Endothelial cell of umbilical vein (primary cell): ENCODE data around the gene PKP4. TPM values are rescaled to one million over a fixed set of nuclear protein-coding genes. Genes with fewer than 3 reads are reported as not detected.

Source experiments
- BruUV-seq: library from RNA; stranded (reverse); fragments of 400-500 nt; replicated peaks from 2 replicates; lab custom pipeline; 2021; lab: Mats Ljungman, UMichigan
- CTCF ChIA-PET: fragments of 300-600, 350-600 bp; sonication (Branson Sonifier 250); formaldehyde crosslinking; loops from one replicate; lab custom pipeline; 2021; ENCODE audit warnings: antibody characterized with exemption, inconsistent platforms; lab: Charles Lee
- POLR2A ChIA-PET: fragments of 300-600, 350-600 bp; sonication (Branson Sonifier 250); formaldehyde crosslinking; loops from one replicate; lab custom pipeline; 2021; ENCODE audit warnings: antibody characterized with exemption, inconsistent platforms; lab: Charles Lee
- DNase-seq: peaks from one replicate; pipeline ENCODE4 v3.0.0-alpha.2; 2011; ENCODE audit warnings: low read depth, low spot score
- FAIRE-seq: peaks from 2 replicates; lab custom pipeline; 2011; peaks lifted over from hg19 to GRCh38; lab: Jason Lieb, UNC
- H2AFZ ChIP-seq: 2 replicates; pipeline ENCODE4 v1.6.0; 2012; ENCODE audit warnings: low read depth, low read length, control low read depth, inconsistent platforms
- H3K27ac ChIP-seq: 2 replicates; pipeline ENCODE4 v1.5.1; 2011; ENCODE audit warnings: low read depth, mild to moderate bottlenecking, control low read depth, low read length, moderate library complexity; ENCODE audit not compliant: insufficient read depth
- H3K27me3 ChIP-seq, 2 experiments: 2 replicates each; pipeline versions ENCODE4 v1.6.0 to v1.6.1; 2011; ENCODE audit warnings: low read length in 2 of 2, mixed read lengths in 1 of 2; ENCODE audit not compliant: control insufficient read depth in 2 of 2, insufficient read depth in 2 of 2
- H3K36me3 ChIP-seq, 2 experiments: 2 replicates in 1 of 2; 3 replicates in 1 of 2; pipeline ENCODE4 v1.5.1; 2011; ENCODE audit warnings: low read length in 2 of 2, mild to moderate bottlenecking in 1 of 2, moderate library complexity in 1 of 2; ENCODE audit not compliant: control insufficient read depth in 2 of 2, insufficient read depth in 2 of 2; ENCODE audit errors: extremely low read depth in 1 of 2
- H3K4me1 ChIP-seq: 3 replicates; pipeline ENCODE4 v1.5.1; 2011; ENCODE audit warnings: mild to moderate bottlenecking, low read length; ENCODE audit not compliant: control insufficient read depth, insufficient read depth; ENCODE audit errors: extremely low read depth
- H3K4me2 ChIP-seq: 2 replicates; pipeline ENCODE4 v1.6.1; 2011; ENCODE audit warnings: low read length, control low read depth, mixed read lengths; ENCODE audit not compliant: insufficient read depth
- H3K4me3 ChIP-seq, 3 experiments: fragments of 200-600 bp in 1 of 3; sonication (generic), shearing (Covaris generic) in 1 of 3; replicated peaks in 1 of 3; 2 replicates each; pipeline ENCODE4 v1.5.1; 2011 to 2016; ENCODE audit warnings: control low read depth in 3 of 3, low read length in 3 of 3, mild to moderate bottlenecking in 2 of 3, inconsistent platforms in 1 of 3, low read depth in 1 of 3, moderate library complexity in 1 of 3; ENCODE audit not compliant: insufficient read depth in 1 of 3
- H3K79me2 ChIP-seq: 2 replicates; pipeline ENCODE4 v1.6.0; 2012; ENCODE audit warnings: low read length, inconsistent platforms; ENCODE audit not compliant: control insufficient read depth, insufficient read depth
- H3K9ac ChIP-seq: replicated peaks from 2 replicates; pipeline ENCODE3; 2011; ENCODE audit warnings: low read length, control low read depth; ENCODE audit not compliant: insufficient read depth; ENCODE audit errors: extremely low read depth
- H3K9me1 ChIP-seq: replicated peaks from 3 replicates; pipeline ENCODE4 v1.6.0; 2011; ENCODE audit warnings: mild to moderate bottlenecking, low read length; ENCODE audit not compliant: control insufficient read depth, insufficient read depth; ENCODE audit errors: extremely low read depth
- H3K9me3 ChIP-seq: replicated peaks from 2 replicates; pipeline ENCODE4 v1.5.1; 2012; ENCODE audit warnings: low read length, inconsistent platforms; ENCODE audit not compliant: control insufficient read depth, insufficient read depth
- H4K20me1 ChIP-seq: replicated peaks from 2 replicates; pipeline ENCODE3; 2011; ENCODE audit warnings: mild to moderate bottlenecking, low read length; ENCODE audit not compliant: control insufficient read depth, insufficient read depth; ENCODE audit errors: extremely low read depth
- CTCF ChIP-seq, 2 donors: IDR thresholded peaks; 1 replicate in 1 of 2; 2 replicates in 1 of 2; pipeline ENCODE4 v1.5.1; 2011; ENCODE audit warnings: low read length in 2 of 2, mild to moderate bottlenecking in 2 of 2, moderate library complexity in 2 of 2, control low read depth in 1 of 2, inconsistent platforms in 1 of 2, low read depth in 1 of 2; ENCODE audit not compliant: insufficient read depth in 1 of 2; ENCODE audit errors: extremely low read depth in 1 of 2
- EZH2 ChIP-seq: IDR thresholded peaks from 2 replicates; pipeline ENCODE4 v1.6.1; 2012; ENCODE audit warnings: borderline replicate concordance, low read depth, mild to moderate bottlenecking, moderate library complexity, low read length, inconsistent platforms; ENCODE audit not compliant: severe bottlenecking
- FOS ChIP-seq: IDR thresholded peaks from 2 replicates; pipeline ENCODE4 v1.6.1; 2011; ENCODE audit warnings: mild to moderate bottlenecking, low read length, moderate library complexity, borderline replicate concordance; ENCODE audit not compliant: insufficient read depth
- GATA2 ChIP-seq: IDR thresholded peaks from 2 replicates; pipeline ENCODE4 v1.7.0; 2011; ENCODE audit warnings: low read depth, mild to moderate bottlenecking, moderate library complexity, mixed read lengths, low read length; ENCODE audit not compliant: insufficient read length, insufficient read depth
- JUN ChIP-seq: IDR thresholded peaks from 2 replicates; pipeline ENCODE4 v1.6.1; 2011; ENCODE audit warnings: borderline replicate concordance, low read depth; ENCODE audit not compliant: insufficient read length, insufficient read depth
- MAX ChIP-seq: IDR thresholded peaks from 2 replicates; pipeline ENCODE4 v1.6.1; 2011; ENCODE audit not compliant: insufficient read depth, insufficient read length
- MYC ChIP-seq: IDR thresholded peaks from one replicate; pipeline ENCODE4 v1.6.1; 2011; ENCODE audit warnings: mild to moderate bottlenecking, low read depth, low read length
- POLR2A ChIP-seq: IDR thresholded peaks from 2 replicates; pipeline ENCODE4 v1.6.1; 2012; ENCODE audit warnings: low read depth, mild to moderate bottlenecking, control low read depth, low read length
- POLR2AphosphoS5 ChIP-seq: IDR thresholded peaks from 2 replicates; pipeline ENCODE4 v1.6.1; 2012; ENCODE audit warnings: low read depth, mild to moderate bottlenecking, control low read depth, low read length, moderate library complexity; ENCODE audit not compliant: insufficient read depth
- dilution Hi-C: fragments of 300-500 bp; cut with MboI; formaldehyde crosslinking; loops from one replicate; pipeline ENCODE4 v1.15.0; 2019; ENCODE audit warnings: low sequenced_read_pairs; ENCODE audit not compliant: extremely low pct_ligation_motif_present
- intact Hi-C: fragments of 100-400 bp; cut with micrococcal nuclease; formaldehyde crosslinking; loops from one replicate; pipeline ENCODE4 v1.10.0; 2022
- polyA plus RNA-seq, 4 experiments: library from polyadenylated mRNA; depleted of rRNA in 3 of 4; stranded (reverse) in 3 of 4; unstranded in 1 of 4; fragments of >200 nt; gene quantifications; 2 replicates each; pipeline versions ENCODE4 v1.2.1 to v1.2.3, GENCODE V29; 2011 to 2012; ENCODE audit warnings: missing spikeins in 1 of 4
- total RNA-seq: library from RNA; stranded (reverse); gene quantifications from 2 replicates; pipeline ENCODE4 v1.2.3, GENCODE V29; 2021

PKP4 gene
- total and polyA plus RNA-seq, 2 donors (not counting 3 experiments of a cell fraction or from before 2014, with no cell fraction given) = 35.4 to 68.5 TPM

GRCh38 chr2:158685646-158686045 is 228.9 kb downstream of the PKP4 start:
- BruUV-seq = no TSS peak
- Histone ChIP-seq H4K20me1 (no peaks in the 10 kb centered on the region), H3K9me1 (no peaks in the 10 kb centered on the region), H3K27ac (no peak overlapping the region), H3K9ac (no peak overlapping the region), H3K4me3 (no peak overlapping the region), H3K79me2 (no peaks in the 10 kb centered on the region), H3K9me3 (no peaks in the 10 kb centered on the region), H3K4me2 (no peak overlapping the region), H3K36me3 (no peaks in the 10 kb centered on the region), H3K27me3 (no peaks in the 10 kb centered on the region), H3K4me1 (no peaks in the 10 kb centered on the region), H2AFZ (no peak overlapping the region)
- no peak for TF ChIP-seq FOS
- no peak for TF ChIP-seq CTCF (IDR thresholded peaks at IDR 0.05; ENCODE audit: extremely low read depth in 1 of 2, insufficient read depth in 1 of 2, low read depth in 1 of 2, low read length in 2 of 2)
- TF ChIP-seq EZH2 = no peak
- dilution Hi-C loops (no loop called here), intact Hi-C loops (no loop called here)
- no peak for FAIRE-seq
- CTCF ChIA-PET = interaction anchor here (1.5 to 1.8 kb wide), 3 partner anchors 10 to 67 kb away, joined by 3 to 6 read pairs (median 3); no protein-coding TSS in a partner anchor
- no peak for DNase-seq
- POLR2A ChIA-PET = interaction anchor here (0.6 kb wide), 1 partner anchor 18 kb away, joined by 3 read pairs; no protein-coding TSS in a partner anchor

DNA sequence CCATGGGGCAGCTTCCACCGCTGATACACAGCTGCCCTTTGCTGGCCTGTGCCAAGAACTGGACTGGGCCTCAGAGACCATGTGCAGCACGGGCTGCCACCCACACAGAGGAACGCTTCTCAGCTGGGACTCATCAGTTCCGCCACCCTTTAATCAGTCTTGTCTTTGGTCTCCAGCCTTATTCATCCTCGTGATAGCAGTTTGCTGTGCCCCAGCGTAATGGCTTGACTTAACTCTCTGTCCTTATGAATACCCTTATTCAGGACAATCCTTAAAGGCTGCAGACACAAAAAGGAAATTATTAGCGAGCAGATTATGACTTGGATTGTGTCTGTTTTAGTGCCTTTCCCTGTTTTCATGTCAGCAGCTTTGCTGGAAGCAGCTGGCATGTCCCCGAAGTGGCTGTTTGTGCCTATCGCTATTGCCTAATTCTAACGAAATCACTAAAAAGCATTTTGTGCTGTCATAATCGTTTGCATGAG is 229.5 kb downstream of the PKP4 start:
- TF ChIP-seq FOS = no peak
- TF ChIP-seq MAX = no peak
- no peak for TF ChIP-seq POLR2A
- TF ChIP-seq JUN = no peak
- no peak for TF ChIP-seq POLR2AphosphoS5
- TF ChIP-seq GATA2 = no peak
- no peak for TF ChIP-seq CTCF (IDR thresholded peaks at IDR 0.05; ENCODE audit: extremely low read depth in 1 of 2, insufficient read depth in 1 of 2, low read depth in 1 of 2, low read length in 2 of 2)
- TF ChIP-seq EZH2 = no peak
- no peak for TF ChIP-seq MYC
- intact Hi-C loops (no loop called here), dilution Hi-C loops (no loop called here)
- no peak for FAIRE-seq
- ChIA-PET CTCF (interaction anchor here (1.5 to 1.8 kb wide), 4 partner anchors 9 to 67 kb away, joined by 3 to 6 read pairs (median 4); no protein-coding TSS in a partner anchor), POLR2A (interaction anchor here (0.6 kb wide), 1 partner anchor 18 kb away, joined by 3 read pairs; no protein-coding TSS in a partner anchor)
- no peak overlapping the region for H3K4me3 ChIP-seq
- no peak for DNase-seq
- no peaks in the 10 kb centered on the region for H3K9me3 ChIP-seq
- no peak overlapping the region for H3K27ac ChIP-seq
- H2AFZ ChIP-seq = no peak overlapping the region
- H3K27me3 ChIP-seq = no peaks in the 10 kb centered on the region
- BruUV-seq = no TSS peak
- no peaks in the 10 kb centered on the region for H3K9me1 ChIP-seq
- H4K20me1 ChIP-seq = no peaks in the 10 kb centered on the region
- H3K36me3 ChIP-seq = no peaks in the 10 kb centered on the region
- H3K79me2 ChIP-seq = no peaks in the 10 kb centered on the region
- no peak overlapping the region for H3K9ac ChIP-seq
- H3K4me2 ChIP-seq = no peak overlapping the region
- H3K4me1 ChIP-seq = no peaks in the 10 kb centered on the region
